Measurements from ENCODE around the gene CYREN.
A peak's percentile ranks its signal among the peaks of the same experiment; 100 is the strongest.
"Not testable (repeated sequence)": the region's sequence is repeated elsewhere in the genome, so short reads cannot be mapped to it uniquely, and the experiment has no call there.

Gene CYREN

DNA sequence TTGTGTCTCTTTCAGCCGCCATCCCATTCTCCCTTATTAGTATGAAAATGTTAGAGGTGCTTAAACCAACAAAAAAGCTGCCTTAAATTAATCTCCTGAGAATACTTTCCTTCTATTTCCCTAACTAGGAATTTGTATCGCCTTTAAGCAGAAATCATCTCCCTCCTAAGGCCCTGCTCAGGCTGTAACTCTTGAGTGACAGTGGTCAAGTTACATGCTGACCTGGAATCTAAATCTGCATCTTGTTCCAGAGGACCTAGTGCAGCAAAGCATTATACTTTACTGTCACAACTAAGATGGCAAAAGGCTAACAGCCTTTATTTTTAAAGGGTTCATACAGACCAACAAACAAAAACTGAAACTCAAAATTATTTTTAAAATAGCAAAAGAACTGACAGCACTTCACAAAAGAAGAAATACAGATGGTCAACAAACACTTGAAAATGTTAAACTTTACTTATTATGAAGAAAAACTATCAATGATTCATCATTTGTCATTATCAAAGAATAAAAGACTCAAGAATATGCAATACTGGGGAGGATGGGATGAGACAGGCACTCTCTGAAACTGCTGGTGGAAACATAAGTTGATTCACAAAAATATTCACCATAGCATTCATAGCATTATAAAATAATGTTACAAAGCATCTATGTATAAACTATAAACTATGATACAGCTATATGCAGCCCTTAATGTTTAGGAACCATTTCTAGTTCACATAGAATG, 11.0 kb downstream of the CYREN start:
- no peak for DNase-seq (ENCODE audit: low read depth)

DNA sequence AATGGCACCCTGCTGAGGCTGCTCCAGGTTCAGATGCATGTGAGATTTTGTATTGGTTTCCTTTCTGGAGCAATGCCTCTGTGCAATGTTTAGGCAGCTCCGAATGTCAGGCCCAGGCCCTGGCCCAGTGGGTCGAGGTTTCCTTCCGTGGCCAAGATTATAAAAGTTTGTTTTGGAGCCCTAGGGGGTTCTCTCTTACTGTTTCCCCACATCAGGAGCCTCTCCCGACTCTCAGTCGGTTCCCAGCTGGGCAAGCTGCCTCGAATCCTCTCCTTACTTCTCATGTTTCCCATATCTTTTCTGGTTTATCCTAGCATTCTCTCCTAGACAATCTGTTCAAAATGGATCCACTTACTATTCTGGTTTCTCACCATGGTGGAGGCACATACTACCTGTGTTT, 11.6 kb downstream of the CYREN start:
- no peak for DNase-seq (ENCODE audit: low read depth)

GRCh38 chr7:135158141-135158655, 12.3 kb downstream of the CYREN start:
- no peak for DNase-seq (ENCODE audit: low read depth)

GRCh38 chr7:135156290-135156689, 14.2 kb downstream of the CYREN start:
- no peak for DNase-seq (ENCODE audit: low read depth)

DNA sequence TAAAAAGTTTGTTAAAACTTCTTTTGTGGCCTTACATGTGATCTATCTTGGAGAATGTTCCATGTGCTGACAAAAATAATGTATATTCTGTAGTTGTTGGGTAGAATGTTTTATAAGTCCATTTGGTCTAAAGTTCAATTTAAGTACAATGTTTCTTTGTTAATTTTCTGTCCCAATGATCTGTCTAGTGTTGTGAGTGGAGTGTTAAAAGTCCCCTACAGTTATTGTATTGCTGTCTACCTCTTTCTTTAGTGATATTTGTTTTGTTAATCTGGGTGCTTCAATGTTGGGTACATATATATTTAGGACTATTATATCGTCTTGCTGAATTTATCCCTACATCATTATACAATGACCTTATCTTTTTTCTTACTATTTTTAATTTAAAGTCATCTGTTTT, 15.8 kb downstream of the CYREN start:
- no peak for DNase-seq (ENCODE audit: low read depth)

GRCh38 chr7:135152442-135152841, 18.1 kb downstream of the CYREN start:
- no peak for DNase-seq (ENCODE audit: low read depth)

DNA sequence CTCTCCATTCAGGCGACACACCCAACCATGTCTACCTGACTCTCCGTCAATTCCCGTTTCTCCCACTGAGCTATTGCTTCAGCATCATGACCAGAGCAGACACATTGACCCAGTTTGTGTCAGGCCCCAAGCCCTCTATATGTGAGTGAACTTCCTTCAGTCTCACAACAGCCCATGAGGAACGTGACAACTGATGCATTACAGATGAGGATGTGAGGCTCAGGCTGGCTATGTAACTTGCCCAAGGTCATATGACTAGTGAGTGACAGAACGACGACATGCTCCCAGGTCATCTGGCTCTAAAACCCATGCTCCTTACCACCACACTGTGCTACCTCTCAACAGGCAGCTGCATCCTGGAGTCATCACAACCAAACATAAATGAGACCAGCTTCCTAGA, 19.0 kb downstream of the CYREN start:
- no peak for DNase-seq (ENCODE audit: low read depth)

DNA sequence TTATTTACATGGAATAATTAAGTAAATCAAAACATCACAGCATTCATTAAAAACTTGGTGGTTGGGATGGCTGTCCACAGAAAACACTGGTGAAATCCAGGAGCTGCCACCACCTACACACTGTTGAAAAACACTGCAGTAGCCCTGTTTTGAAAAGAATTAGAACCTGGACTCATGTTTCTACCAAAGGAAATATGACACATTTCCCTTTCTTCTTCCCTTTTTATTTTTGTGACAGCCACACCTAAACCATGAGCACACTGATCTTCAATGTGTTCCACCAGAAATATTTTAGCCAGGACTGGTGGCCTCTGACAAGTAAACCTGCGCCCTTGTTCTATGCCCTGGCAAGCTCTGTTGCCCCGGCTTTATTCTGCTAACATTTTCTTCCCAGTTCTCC, 19.4 kb downstream of the CYREN start:
- DNase-seq (ENCODE audit: low read depth) = no peak

DNA sequence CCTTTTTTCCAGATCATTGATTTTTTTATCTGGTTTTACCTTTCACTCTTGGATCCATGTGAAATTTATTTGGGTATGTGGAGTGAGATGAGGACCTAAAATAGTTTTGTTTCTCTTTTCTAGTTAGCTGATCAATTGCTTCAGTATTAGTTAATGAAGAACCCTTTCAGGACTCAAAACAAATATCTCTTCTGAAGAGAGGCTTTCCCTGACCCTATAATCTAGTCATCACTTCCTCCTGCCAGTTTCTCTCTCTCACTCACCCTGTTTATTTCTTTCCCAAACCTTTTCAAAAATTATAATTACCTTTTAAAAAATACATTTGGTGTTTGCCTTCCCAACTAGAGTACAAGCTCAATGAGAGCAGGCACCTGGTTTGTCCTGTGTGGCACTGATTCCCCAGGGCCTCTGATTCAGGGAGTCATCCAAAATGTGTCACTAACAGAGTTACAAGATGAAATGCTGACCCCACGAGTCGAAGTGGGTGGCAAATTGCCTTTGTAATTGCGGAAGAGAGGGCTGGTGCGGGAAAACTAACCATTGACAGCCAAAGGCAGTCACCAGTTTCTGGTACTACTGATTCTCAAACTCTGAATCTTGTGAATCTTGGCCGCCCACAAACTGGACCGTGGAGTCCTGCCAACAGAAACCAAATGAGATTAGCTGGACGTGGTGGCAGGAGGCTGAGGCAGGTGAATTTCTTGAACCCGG, 20.3 kb downstream of the CYREN start:
- no peak for DNase-seq (ENCODE audit: low read depth)

- peak; percentile 37 for DNase-seq (ENCODE audit: low read depth)
Measured at GRCh38 chr7:135147899-135148721, 22.4 kb downstream of the CYREN start, which contains the start of gene TMEM140. TSS of gene TMEM140 (plus strand) at chr7:135148072. CDS start at chr7:135164442, 16,370 bp downstream.

- no peak for DNase-seq (ENCODE audit: low read depth)
Measured at GRCh38 chr7:135147341-135147898, 23.1 kb downstream of the CYREN start.

GRCh38 chr7:135143885-135144668, 26.4 kb downstream of the CYREN start:
- no peak for DNase-seq (ENCODE audit: low read depth)

GRCh38 chr7:135129579-135129978, 40.9 kb downstream of the CYREN start:
- DNase-seq (ENCODE audit: low read depth) = no peak

DNA sequence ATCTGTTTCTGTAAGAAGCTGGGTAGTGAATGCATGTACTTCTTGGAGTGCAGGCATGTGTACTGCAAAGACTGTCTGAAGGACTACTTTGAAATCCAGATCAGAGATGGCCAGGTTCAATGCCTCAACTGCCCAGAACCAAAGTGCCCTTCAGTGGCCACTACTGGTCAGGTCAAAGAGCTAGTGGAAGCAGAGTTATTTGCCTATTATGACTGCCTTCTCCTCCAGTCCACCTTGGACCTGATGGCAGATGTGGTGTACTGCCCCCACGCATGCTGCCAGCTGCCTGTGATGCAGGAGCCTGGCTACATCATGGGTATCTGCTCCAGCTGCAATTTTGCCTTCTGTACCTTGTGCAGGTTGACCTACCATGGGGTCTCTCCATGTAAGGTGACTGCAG, 41.6 kb downstream of the CYREN start:
- DNase-seq (ENCODE audit: low read depth) = no peak

DNA sequence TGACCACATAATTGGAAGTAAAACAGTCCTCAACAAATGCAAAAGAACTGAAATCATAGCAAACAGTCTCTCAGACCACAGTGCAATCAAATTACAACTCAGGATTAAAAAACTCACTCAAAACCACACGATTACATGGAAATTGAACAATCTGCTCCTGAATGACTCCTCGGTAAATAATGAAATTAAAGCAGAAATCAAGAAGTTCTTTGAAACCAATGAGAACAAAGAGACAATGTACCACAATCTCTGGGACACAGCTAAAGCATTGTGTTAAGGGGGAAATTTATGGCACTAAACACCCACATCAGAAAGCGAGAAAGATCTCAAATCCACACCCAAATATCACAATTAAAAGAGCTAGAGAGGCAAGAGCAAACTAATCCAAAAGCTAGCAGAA, 45.9 kb downstream of the CYREN start:
- not testable (repeated sequence) for DNase-seq (ENCODE audit: low read depth)

- no peak for DNase-seq (ENCODE audit: low read depth)
Measured at GRCh38 chr7:135121868-135122267, 48.6 kb downstream of the CYREN start.

GRCh38 chr7:135117096-135117495, 53.4 kb downstream of the CYREN start:
- no peak for DNase-seq (ENCODE audit: low read depth)

Measured in activated T-helper 9 cell treated with anti-CD3 and anti-CD28 coated beads, Interleukin-2, amount 50 U/mL, for 16 hours (primary cell).